ENCODE data around the gene KCNQ2.

GRCh38 chr20:63513207-63513606, 40.8 kb upstream of the KCNQ2 start:
- TF ChIP-seq, protein P1, sequence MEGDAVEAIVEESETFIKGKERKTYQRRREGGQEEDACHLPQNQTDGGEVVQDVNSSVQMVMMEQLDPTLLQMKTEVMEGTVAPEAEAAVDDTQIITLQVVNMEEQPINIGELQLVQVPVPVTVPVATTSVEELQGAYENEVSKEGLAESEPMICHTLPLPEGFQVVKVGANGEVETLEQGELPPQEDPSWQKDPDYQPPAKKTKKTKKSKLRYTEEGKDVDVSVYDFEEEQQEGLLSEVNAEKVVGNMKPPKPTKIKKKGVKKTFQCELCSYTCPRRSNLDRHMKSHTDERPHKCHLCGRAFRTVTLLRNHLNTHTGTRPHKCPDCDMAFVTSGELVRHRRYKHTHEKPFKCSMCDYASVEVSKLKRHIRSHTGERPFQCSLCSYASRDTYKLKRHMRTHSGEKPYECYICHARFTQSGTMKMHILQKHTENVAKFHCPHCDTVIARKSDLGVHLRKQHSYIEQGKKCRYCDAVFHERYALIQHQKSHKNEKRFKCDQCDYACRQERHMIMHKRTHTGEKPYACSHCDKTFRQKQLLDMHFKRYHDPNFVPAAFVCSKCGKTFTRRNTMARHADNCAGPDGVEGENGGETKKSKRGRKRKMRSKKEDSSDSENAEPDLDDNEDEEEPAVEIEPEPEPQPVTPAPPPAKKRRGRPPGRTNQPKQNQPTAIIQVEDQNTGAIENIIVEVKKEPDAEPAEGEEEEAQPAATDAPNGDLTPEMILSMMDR (IDR thresholded peaks at IDR 0.05), result no peak
- TF ChIP-seq POLR2A (IDR thresholded peaks at IDR 0.05), result no peak

Measured in ovary (tissue), 3 donors.